Measurements from ENCODE around the gene NDUFV2.

GRCh38 chr18:9068346-9068745, 34.2 kb upstream of the NDUFV2 start:
- TF ChIP-seq CTCF (IDR thresholded peaks at IDR 0.05; ENCODE audit: extremely low read depth in 1 of 2, insufficient read depth in 1 of 2, low read depth in 1 of 2, low read length in 2 of 2) (no peak), EZH2 (IDR thresholded peaks at IDR 0.05; ENCODE audit: borderline replicate concordance, low read depth, low read length, severe bottlenecking) (no peak), POLR2AphosphoS5 (IDR thresholded peaks at IDR 0.05; ENCODE audit: insufficient read depth, low read depth, low read length) (no peak), POLR2A (IDR thresholded peaks at IDR 0.05; ENCODE audit: low read depth, low read length) (no peak), MYC (IDR thresholded peaks at IDR 0.05; ENCODE audit: low read depth, low read length) (no peak), JUN (IDR thresholded peaks at IDR 0.05; ENCODE audit: borderline replicate concordance, insufficient read depth, insufficient read length, low read depth) (no peak), MAX (IDR thresholded peaks at IDR 0.05; ENCODE audit: insufficient read depth, insufficient read length) (no peak)

Measured in endothelial cell of umbilical vein (primary cell).